ENCODE measurements around the gene NDUFS7. TPM values are rescaled to one million over a fixed set of nuclear protein-coding genes. Genes with fewer than 3 reads are reported as not detected.
A peak's percentile ranks its signal among the peaks of the same experiment; 100 is the strongest.
"Not testable (repeated sequence)": the region's sequence is repeated elsewhere in the genome, so short reads cannot be mapped to it uniquely, and the experiment has no call there.

Gene NDUFS7
- total RNA-seq, 6 donors from 2014 or later: 38.8 to 121 (median 100) TPM

DNA sequence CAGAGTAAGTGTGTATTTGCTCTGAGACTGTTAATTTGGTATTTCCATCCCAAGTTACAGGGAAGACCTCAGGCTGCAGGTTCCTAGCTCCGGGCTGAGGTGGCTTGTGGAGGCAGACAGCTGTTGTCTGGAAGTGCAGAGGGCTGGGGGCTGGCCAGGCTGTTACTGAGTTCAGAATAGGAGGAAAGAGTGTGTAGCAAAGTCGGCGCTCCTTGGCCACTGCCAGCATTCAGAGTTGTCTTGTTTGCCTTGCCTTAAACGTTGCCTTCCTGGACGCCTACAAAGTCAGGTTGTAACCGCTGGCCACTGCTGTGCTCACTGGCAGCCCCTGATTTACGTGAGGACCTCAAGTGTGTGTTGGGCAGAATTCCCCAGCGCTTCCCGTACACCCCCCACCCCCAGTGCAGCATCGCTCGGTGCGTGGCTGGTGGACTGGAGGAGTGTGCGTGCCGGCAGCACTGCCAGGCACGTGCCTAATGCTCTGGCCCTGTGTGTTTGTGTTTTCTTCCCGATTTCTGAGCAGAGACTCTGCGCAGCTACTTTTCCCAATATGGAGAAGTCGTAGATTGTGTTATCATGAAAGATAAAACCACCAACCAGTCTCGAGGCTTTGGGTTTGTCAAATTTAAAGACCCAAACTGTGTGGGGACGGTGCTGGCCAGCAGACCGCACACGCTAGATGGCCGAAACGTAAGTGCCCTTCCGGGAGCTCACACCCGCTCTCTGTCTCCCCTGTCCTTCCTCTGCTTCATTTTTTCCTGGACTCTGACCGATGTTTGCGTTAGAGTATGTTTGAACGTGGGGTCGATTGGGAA lies 34.2 kb downstream of the NDUFS7 start:
- Histone ChIP-seq H3K4me1 (peaks cover 30 to 63% (median 56%) of the 10 kb centered on the region in 4 donors), H3K9me3 (no peaks in the 10 kb centered on the region), H3K27me3 (no peaks in the 10 kb centered on the region), H3K27ac (peak overlapping the region; percentile 11 to 84 (median 42)), H3K36me3 (peaks cover 17 to 64% (median 55%) of the 10 kb centered on the region in 4 donors), H3K4me3 (no peak overlapping the region)
- TF ChIP-seq, protein P1, sequence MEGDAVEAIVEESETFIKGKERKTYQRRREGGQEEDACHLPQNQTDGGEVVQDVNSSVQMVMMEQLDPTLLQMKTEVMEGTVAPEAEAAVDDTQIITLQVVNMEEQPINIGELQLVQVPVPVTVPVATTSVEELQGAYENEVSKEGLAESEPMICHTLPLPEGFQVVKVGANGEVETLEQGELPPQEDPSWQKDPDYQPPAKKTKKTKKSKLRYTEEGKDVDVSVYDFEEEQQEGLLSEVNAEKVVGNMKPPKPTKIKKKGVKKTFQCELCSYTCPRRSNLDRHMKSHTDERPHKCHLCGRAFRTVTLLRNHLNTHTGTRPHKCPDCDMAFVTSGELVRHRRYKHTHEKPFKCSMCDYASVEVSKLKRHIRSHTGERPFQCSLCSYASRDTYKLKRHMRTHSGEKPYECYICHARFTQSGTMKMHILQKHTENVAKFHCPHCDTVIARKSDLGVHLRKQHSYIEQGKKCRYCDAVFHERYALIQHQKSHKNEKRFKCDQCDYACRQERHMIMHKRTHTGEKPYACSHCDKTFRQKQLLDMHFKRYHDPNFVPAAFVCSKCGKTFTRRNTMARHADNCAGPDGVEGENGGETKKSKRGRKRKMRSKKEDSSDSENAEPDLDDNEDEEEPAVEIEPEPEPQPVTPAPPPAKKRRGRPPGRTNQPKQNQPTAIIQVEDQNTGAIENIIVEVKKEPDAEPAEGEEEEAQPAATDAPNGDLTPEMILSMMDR (IDR thresholded peaks at IDR 0.05): no peak
- TF ChIP-seq POLR2A (IDR thresholded peaks at IDR 0.05) (no peak), POLR2AphosphoS5 (IDR thresholded peaks at IDR 0.05) (no peak)
- peak in 1 of 2 donors; percentile 57 for DNase-seq
- 78 to 84% methylated on average over 27 to 30 of the region's 30 CpGs for WGBS, 2 donors
- no peak for ATAC-seq (ENCODE audit: low FRiP score in 2 of 2)

DNA sequence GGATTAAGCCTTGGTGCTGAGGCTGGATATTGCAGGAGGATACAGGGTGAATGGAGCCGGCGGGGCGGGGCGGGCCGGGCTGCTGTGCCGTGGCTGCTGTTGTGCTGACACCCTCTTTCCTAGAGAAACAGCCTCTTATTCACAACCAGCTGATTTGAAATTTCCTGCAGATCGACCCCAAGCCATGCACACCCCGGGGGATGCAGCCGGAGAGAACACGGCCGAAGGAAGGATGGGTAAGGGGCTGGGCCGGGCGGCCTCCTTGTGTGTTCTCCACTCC lies 34.7 kb downstream of the NDUFS7 start:
- Histone ChIP-seq H3K36me3 (peaks cover 23 to 64% (median 55%) of the 10 kb centered on the region in 4 donors), H3K4me3 (no peak overlapping the region), H3K4me1 (peaks cover 28 to 57% (median 51%) of the 10 kb centered on the region in 4 donors), H3K9me3 (no peaks in the 10 kb centered on the region), H3K27ac (no peak overlapping the region), H3K27me3 (no peaks in the 10 kb centered on the region)
- 87% methylated on average over 13 of the region's 13 CpGs for WGBS, 2 donors
- ATAC-seq (ENCODE audit: low FRiP score in 2 of 2) (no peak), DNase-seq (peak in 1 of 2 donors; percentile 78)
- TF ChIP-seq POLR2AphosphoS5 (IDR thresholded peaks at IDR 0.05): no peak
- no peak for TF ChIP-seq EP300 (IDR thresholded peaks at IDR 0.05)
- TF ChIP-seq, protein P1 (IDR thresholded peaks at IDR 0.05): no peak
- no peak for TF ChIP-seq POLR2A (IDR thresholded peaks at IDR 0.05)

DNA sequence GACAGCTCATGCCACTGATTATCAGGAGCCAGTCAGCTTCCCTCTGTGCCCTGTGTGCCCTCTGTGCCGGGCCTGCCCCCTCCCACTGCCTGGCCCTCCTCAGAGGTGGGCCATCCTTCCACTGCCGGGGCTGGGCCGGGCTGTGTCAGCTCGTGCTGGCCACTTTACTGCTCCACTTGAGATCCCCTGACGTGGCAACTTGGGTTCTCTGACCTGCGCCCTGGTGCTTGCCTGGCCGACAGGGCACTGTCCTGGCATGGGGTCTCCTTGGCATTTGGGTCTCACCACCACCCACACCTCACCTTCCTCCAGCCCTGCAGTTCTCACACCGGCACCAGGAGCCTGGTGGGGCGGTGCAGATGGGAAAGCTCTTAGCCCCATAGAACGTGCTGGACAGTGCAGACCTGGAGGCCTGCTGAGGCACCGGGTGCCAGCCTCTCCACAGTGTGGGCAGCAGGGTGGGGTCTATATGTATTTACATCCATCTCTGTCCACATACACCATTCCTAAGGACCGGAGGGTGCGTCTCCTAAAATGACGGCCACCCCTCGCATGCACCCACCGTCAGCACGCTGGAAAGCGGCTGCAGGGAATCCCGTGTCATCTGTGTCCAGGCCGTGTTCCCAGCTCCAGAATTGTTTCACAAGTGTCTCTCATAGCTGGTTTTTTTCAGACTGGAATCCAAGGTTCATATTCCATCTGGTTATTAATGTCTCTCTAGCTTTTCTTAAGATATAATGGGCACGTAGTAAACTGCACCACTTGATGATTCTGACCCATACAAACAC lies 35.4 kb downstream of the NDUFS7 start:
- Histone ChIP-seq H3K27me3 (no peaks in the 10 kb centered on the region), H3K4me1 (peaks cover 28 to 51% (median 45%) of the 10 kb centered on the region in 4 donors), H3K27ac (no peak overlapping the region), H3K36me3 (peaks cover 28 to 67% (median 61%) of the 10 kb centered on the region in 4 donors), H3K9me3 (no peaks in the 10 kb centered on the region), H3K4me3 (no peak overlapping the region)
- peak in 1 of 2 donors; percentile 76 for DNase-seq
- no peak for ATAC-seq (ENCODE audit: low FRiP score in 2 of 2)
- TF ChIP-seq POLR2AphosphoS5 (IDR thresholded peaks at IDR 0.05) (no peak), EP300 (IDR thresholded peaks at IDR 0.05) (no peak), POLR2A (IDR thresholded peaks at IDR 0.05) (no peak)
- TF ChIP-seq, protein P1 (IDR thresholded peaks at IDR 0.05): no peak
- WGBS, 2 donors: 86 to 92% methylated on average over 13 to 21 of the region's 21 CpGs

DNA sequence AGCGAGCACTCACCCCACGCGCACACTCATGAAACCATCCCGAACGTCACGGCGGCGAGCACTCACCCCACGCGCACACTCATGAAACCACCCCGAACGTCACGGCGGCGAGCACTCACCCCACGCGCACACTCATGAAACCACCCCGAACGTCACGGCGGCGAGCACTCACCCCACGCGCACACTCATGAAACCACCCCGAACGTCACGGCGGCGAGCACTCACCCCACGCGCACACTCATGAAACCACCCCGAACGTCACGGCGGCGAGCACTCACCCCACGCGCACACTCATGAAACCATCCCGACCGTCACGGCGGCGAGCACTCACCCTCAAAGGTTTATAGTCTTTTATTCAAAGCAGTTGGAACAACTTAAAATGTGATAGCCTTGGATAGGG lies 36.4 kb downstream of the NDUFS7 start:
- peaks cover 31 to 76% (median 70%) of the 10 kb centered on the region in 4 donors for H3K36me3 ChIP-seq
- not testable (repeated sequence) for H3K27me3 ChIP-seq; H3K9me3 ChIP-seq; H3K27ac ChIP-seq; DNase-seq; H3K4me3 ChIP-seq; ATAC-seq (ENCODE audit: low FRiP score in 2 of 2)
- WGBS, 2 donors: 94 to 97% methylated on average over 18 to 33 of the region's 43 CpGs
- peaks cover 25 to 42% (median 35%) of the 10 kb centered on the region in 4 donors for H3K4me1 ChIP-seq

DNA sequence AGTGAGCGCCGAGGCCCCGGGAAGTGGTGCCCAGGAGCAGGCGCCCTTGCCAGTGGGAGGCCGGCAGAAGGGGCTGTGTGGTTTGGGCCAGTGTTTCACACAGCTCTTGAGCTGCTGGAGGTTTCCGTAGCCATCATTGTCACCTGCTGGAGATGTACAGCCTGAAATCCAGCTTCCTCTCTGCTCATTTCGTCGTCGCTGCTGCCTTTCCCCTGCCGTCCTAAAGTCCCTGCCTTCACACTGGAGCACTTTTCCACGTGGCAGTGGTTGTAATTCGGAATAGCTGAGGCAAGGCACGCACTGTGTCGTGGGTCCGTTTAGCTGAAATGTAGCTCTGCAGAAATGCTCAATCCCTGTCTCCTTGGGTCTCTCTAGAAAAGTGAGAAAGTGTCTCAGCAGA lies 36.9 kb downstream of the NDUFS7 start:
- DNase-seq: no peak
- Histone ChIP-seq H3K9me3 (no peaks in the 10 kb centered on the region), H3K4me1 (peaks cover 25 to 37% (median 30%) of the 10 kb centered on the region in 4 donors), H3K36me3 (peaks cover 36 to 81% (median 75%) of the 10 kb centered on the region in 4 donors), H3K27me3 (no peaks in the 10 kb centered on the region), H3K27ac (no peak overlapping the region), H3K4me3 (no peak overlapping the region)
- no peak for ATAC-seq (ENCODE audit: low FRiP score in 2 of 2)
- TF ChIP-seq, protein P1 (IDR thresholded peaks at IDR 0.05): no peak
- TF ChIP-seq POLR2A (IDR thresholded peaks at IDR 0.05) (no peak), EP300 (IDR thresholded peaks at IDR 0.05) (no peak), POLR2AphosphoS5 (IDR thresholded peaks at IDR 0.05) (no peak)
- WGBS, 2 donors: 94 to 96% methylated on average over 14 of the region's 15 CpGs
